MM.1S (cell line): ENCODE data around the gene HDAC10.

Experiments
- DNase-seq: peaks from one replicate; pipeline ENCODE4 v3.0.0-alpha.2; 2015
- H2AFZ ChIP-seq: fragments of 300-600 bp; sonication (generic); 2 replicates; pipeline ENCODE4 v1.6.0; 2016; ENCODE audit warnings: antibody characterized with exemption, low read length
- H3F3A ChIP-seq: fragments of 300-600 bp; sonication (generic); 2 replicates; pipeline ENCODE4 v1.6.1; 2016; ENCODE audit warnings: mild to moderate bottlenecking, antibody characterized with exemption, low read length, moderate library complexity, mixed read lengths; ENCODE audit not compliant: insufficient read depth
- H3K27ac ChIP-seq: fragments of 300-600 bp; sonication (generic); 2 replicates; pipeline ENCODE4 v1.5.1; 2016; ENCODE audit warnings: mild to moderate bottlenecking, low read length
- H3K27me3 ChIP-seq: fragments of 300-600 bp; sonication (generic); replicated peaks from 2 replicates; pipeline ENCODE4 v1.6.0; 2016; ENCODE audit warnings: low read length; ENCODE audit not compliant: insufficient read depth
- H3K36me3 ChIP-seq: fragments of 300-600 bp; sonication (generic); replicated peaks from 2 replicates; pipeline ENCODE4 v1.6.1; 2016; ENCODE audit warnings: mild to moderate bottlenecking, low read length, mixed read lengths; ENCODE audit not compliant: insufficient read depth
- H3K4me1 ChIP-seq: fragments of 300-600 bp; sonication (generic); 2 replicates; pipeline ENCODE4 v1.6.1; 2016; ENCODE audit warnings: low read length, mixed read lengths
- H3K4me2 ChIP-seq: fragments of 300-600 bp; sonication (generic); 2 replicates; pipeline ENCODE4 v1.6.0; 2016; ENCODE audit warnings: low read depth, low read length
- H3K4me3 ChIP-seq: fragments of 300-600 bp; sonication (generic); 2 replicates; pipeline ENCODE4 v1.5.1; 2016; ENCODE audit warnings: low read length, mixed read lengths
- H3K79me2 ChIP-seq: fragments of 300-600 bp; sonication (generic); 2 replicates; pipeline ENCODE4 v1.6.1; 2016; ENCODE audit warnings: mixed run types, low read length, mixed read lengths
- H3K9ac ChIP-seq: fragments of 300-600 bp; sonication (generic); 2 replicates; pipeline ENCODE4 v1.6.1; 2016; ENCODE audit warnings: low read length, mixed read lengths
- H3K9me2 ChIP-seq: fragments of 300-600 bp; sonication (generic); replicated peaks from 2 replicates; pipeline ENCODE4 v1.6.1; 2016; ENCODE audit warnings: mild to moderate bottlenecking, low read length, mixed read lengths; ENCODE audit not compliant: insufficient read depth
- H3K9me3 ChIP-seq: fragments of 300-600 bp; sonication (generic); replicated peaks from 2 replicates; pipeline ENCODE4 v1.6.1; 2016; ENCODE audit warnings: mild to moderate bottlenecking, low read length, mixed read lengths; ENCODE audit not compliant: insufficient read depth
- H4K20me1 ChIP-seq: fragments of 300-600 bp; sonication (generic); 2 replicates; pipeline ENCODE4 v1.6.1; 2016; ENCODE audit warnings: mild to moderate bottlenecking, low read length, moderate library complexity, mixed read lengths; ENCODE audit not compliant: insufficient read depth
- CTCF ChIP-seq: fragments of 300-600 bp; sonication (generic); IDR thresholded peaks from 2 replicates; pipeline ENCODE4 v1.5.1; 2016; ENCODE audit warnings: antibody characterized with exemption, low read length, mixed read lengths
- EZH2 ChIP-seq: fragments of 300-600 bp; sonication (generic); optimal IDR thresholded peaks from 2 replicates; pipeline ENCODE3; 2017; ENCODE audit warnings: low read depth, mild to moderate bottlenecking, antibody characterized with exemption, low read length, mixed read lengths
- EZH2phosphoT487 ChIP-seq: fragments of 300-600 bp; sonication (generic); IDR thresholded peaks from 2 replicates; pipeline ENCODE4 v1.6.1; 2018; ENCODE audit warnings: antibody characterized with exemption, low read length

The HDAC10 gene

GRCh38 chr22:50255099-50255498 lies 4.0 kb upstream of the HDAC10 start:
- no peaks in the 10 kb centered on the region for H3K9me3 ChIP-seq
- H3K36me3 ChIP-seq, result no peaks in the 10 kb centered on the region
- H3K4me1 ChIP-seq, result peaks cover 3% of the 10 kb centered on the region
- DNase-seq, result no peak
- TF ChIP-seq CTCF, result no peak
- no peak for TF ChIP-seq EZH2phosphoT487
- TF ChIP-seq EZH2, result no peak
- H3K27me3 ChIP-seq, result no peaks in the 10 kb centered on the region
- peaks cover 10% of the 10 kb centered on the region for H3K79me2 ChIP-seq
- H3F3A ChIP-seq, result peaks cover 20% of the 10 kb centered on the region
- H3K27ac ChIP-seq, result no peak overlapping the region
- no peak overlapping the region for H3K9ac ChIP-seq
- no peaks in the 10 kb centered on the region for H4K20me1 ChIP-seq
- no peak overlapping the region for H2AFZ ChIP-seq
- H3K9me2 ChIP-seq, result no peaks in the 10 kb centered on the region
- no peak overlapping the region for H3K4me3 ChIP-seq
- H3K4me2 ChIP-seq, result no peak overlapping the region

DNA sequence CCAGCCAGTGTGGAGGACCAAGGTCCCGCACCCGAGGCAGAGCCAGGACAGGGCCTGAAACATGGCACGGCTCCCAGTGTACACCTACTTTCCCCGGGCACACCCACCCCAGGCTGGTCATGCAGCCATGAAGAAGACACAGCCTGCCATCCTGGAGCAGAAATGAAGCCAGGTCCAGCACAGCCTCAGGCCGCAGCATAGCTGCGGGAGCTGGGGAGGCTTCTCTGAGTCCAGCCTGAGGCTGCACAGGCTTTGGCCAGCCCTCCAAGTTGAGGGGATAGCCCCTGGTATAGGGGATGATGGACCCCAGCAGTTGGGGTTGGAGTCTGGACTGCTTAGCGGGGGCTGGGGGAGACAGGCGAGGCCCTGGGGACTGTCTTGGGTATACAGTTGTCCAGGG lies 2.9 kb upstream of the HDAC10 start:
- H3K4me2 ChIP-seq, result no peak overlapping the region
- DNase-seq, result no peak
- H3K4me3 ChIP-seq, result no peak overlapping the region
- H3K9me3 ChIP-seq, result no peaks in the 10 kb centered on the region
- no peaks in the 10 kb centered on the region for H4K20me1 ChIP-seq
- no peak overlapping the region for H3K9ac ChIP-seq
- no peaks in the 10 kb centered on the region for H3K27me3 ChIP-seq
- no peak overlapping the region for H2AFZ ChIP-seq
- no peak overlapping the region for H3K27ac ChIP-seq
- H3F3A ChIP-seq, result peaks cover 20% of the 10 kb centered on the region
- no peaks in the 10 kb centered on the region for H3K36me3 ChIP-seq
- no peaks in the 10 kb centered on the region for H3K9me2 ChIP-seq
- no peak for TF ChIP-seq EZH2
- no peak for TF ChIP-seq CTCF
- TF ChIP-seq EZH2phosphoT487, result no peak
- H3K4me1 ChIP-seq, result peaks cover 9% of the 10 kb centered on the region
- H3K79me2 ChIP-seq, result peaks cover 17% of the 10 kb centered on the region

DNA sequence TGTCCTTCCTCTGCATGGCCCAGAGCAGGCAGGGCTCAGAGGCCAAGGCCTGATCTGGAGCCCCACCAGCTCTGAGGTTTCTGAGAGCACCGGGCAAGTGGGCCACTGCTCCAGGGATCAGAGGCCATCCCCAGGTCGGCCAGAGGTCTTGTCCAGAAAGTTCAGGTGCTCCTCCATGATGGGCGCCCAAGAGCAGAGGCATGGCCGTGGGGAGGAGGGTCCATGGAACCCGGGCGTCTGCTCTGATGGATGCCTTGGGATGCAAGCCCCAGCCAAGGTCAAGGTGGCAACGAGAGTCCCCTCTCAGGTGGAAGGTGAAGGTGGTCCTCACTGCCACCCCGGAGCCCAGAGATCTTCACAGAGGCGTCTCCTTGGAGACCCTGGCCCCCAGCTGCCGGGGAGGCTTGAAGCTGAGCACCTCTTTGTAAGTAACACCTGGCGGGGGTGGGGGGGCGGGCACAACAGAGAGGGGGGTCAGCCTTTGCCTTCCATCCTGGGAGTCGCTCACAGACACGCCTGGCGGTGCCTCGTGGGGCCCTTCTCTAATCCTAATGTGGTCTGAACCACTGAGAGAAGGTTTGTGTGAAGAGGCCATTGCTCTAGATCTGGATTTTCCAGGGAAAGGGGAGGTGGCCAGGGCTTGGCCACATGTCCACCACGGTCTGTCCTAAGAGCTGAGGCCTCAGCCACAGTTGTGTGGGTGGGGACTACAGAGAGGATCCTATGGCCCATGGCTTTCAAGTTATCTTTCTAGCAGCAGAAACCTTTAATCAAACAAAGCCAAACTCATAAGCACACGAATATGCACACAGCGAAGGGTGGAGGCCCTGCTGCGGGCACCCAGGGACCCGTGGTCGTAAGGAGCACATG lies 2.2 kb upstream of the HDAC10 start:
- Histone ChIP-seq H3K9me2 (no peaks in the 10 kb centered on the region), H4K20me1 (no peaks in the 10 kb centered on the region), H2AFZ (no peak overlapping the region), H3K9ac (no peak overlapping the region), H3K27me3 (no peaks in the 10 kb centered on the region), H3K9me3 (no peaks in the 10 kb centered on the region), H3K79me2 (peaks cover 15% of the 10 kb centered on the region), H3K27ac (no peak overlapping the region), H3K4me1 (peaks cover 12% of the 10 kb centered on the region), H3K4me3 (no peak overlapping the region), H3K36me3 (no peaks in the 10 kb centered on the region), H3K4me2 (no peak overlapping the region), H3F3A (peaks cover 20% of the 10 kb centered on the region)
- TF ChIP-seq CTCF (no peak), EZH2phosphoT487 (no peak)
- DNase-seq, result no peak
